LNCaP clone FGC (cell line): ENCODE measurements around the gene SEMA7A.
"Not testable (repeated sequence)": the region's sequence is repeated elsewhere in the genome, so short reads cannot be mapped to it uniquely, and the experiment has no call there.

ENCODE experiments used
- DNase-seq: peaks from one replicate; pipeline ENCODE4 v3.0.0-alpha.2; 2011; ENCODE audit warnings: low read depth
- H3K4me3 ChIP-seq: 2 replicates; pipeline ENCODE4 v1.5.1; 2011; ENCODE audit warnings: mild to moderate bottlenecking, low read depth, low read length, control low read depth
- CTCF ChIP-seq: IDR thresholded peaks from 2 replicates; pipeline ENCODE4 v1.5.1; 2012; ENCODE audit warnings: mild to moderate bottlenecking; ENCODE audit not compliant: control insufficient read depth, insufficient read depth; ENCODE audit errors: extremely low read depth

Gene SEMA7A

GRCh38 chr15:74464897-74465296 lies 31.1 kb upstream of the SEMA7A start:
- DNase-seq, result no peak

GRCh38 chr15:74464216-74464615 lies 30.5 kb upstream of the SEMA7A start:
- no peak overlapping the region for H3K4me3 ChIP-seq
- DNase-seq, result no peak
- no peak for TF ChIP-seq CTCF

More at GRCh38 chr15:74464897-74465296, 31.1 kb upstream of the SEMA7A start:
- TF ChIP-seq CTCF, result no peak
- H3K4me3 ChIP-seq, result no peak overlapping the region

GRCh38 chr15:74463634-74464033 lies 29.9 kb upstream of the SEMA7A start:
- TF ChIP-seq CTCF, result no peak
- no peak overlapping the region for H3K4me3 ChIP-seq
- no peak for DNase-seq

- TF ChIP-seq CTCF, result no peak
- DNase-seq, result no peak
Observed at GRCh38 chr15:74461847-74462511, 28.2 kb upstream of the SEMA7A start.

GRCh38 chr15:74460871-74461846 lies 27.4 kb upstream of the SEMA7A start, which contains the start of gene UBL7:
TSS of gene UBL7 (minus strand) at chr15:74461160. CDS start at chr15:74458867, 2,293 bp downstream.
- peak; percentile 43 for TF ChIP-seq CTCF
- DNase-seq, result peak; percentile 89
- peak within 1 kb of the TSS; percentile 84 for H3K4me3 ChIP-seq

More at GRCh38 chr15:74461847-74462511, 28.2 kb upstream of the SEMA7A start:
- peak overlapping the region; percentile 84 for H3K4me3 ChIP-seq

GRCh38 chr15:74460298-74460697 lies 26.5 kb upstream of the SEMA7A start:
- peak overlapping the region; percentile 84 for H3K4me3 ChIP-seq
- no peak for DNase-seq
- no peak for TF ChIP-seq CTCF

GRCh38 chr15:74459798-74460197 lies 26.0 kb upstream of the SEMA7A start:
- DNase-seq, result not testable (repeated sequence)
- peak overlapping the region; percentile 84 for H3K4me3 ChIP-seq
